ENCODE results near the gene WIZ.

The WIZ gene

GRCh38 chr19:15372891-15373301 lies 76.9 kb downstream of the WIZ start:
- ATAC-seq (ENCODE audit: insufficient read depth, low read depth) (no peak), DNase-seq (no peak)
- H4K20me1 ChIP-seq (ENCODE audit: insufficient read depth, low read length), result peaks cover 82% of the 10 kb centered on the region
- no peak overlapping the region for H2AFZ ChIP-seq (ENCODE audit: low read depth, low read length)
- peaks cover 76% of the 10 kb centered on the region for H3K36me3 ChIP-seq (ENCODE audit: insufficient read depth, low read length)
- no peak overlapping the region for H3K4me2 ChIP-seq (ENCODE audit: insufficient read depth, low read length)
- TF ChIP-seq CTCF (IDR thresholded peaks at IDR 0.05; ENCODE audit: borderline replicate concordance, extremely low read depth, low read length, poor library complexity, severe bottlenecking) (no peak), EZH2 (IDR thresholded peaks at IDR 0.05; ENCODE audit: borderline replicate concordance, low read depth, low read length, severe bottlenecking) (no peak)
- peaks cover 74% of the 10 kb centered on the region for H3K79me2 ChIP-seq (ENCODE audit: insufficient read depth, low read length)
- H3K9ac ChIP-seq (ENCODE audit: low read depth, low read length), result no peak overlapping the region
- H3K27me3 ChIP-seq (ENCODE audit: insufficient read depth, low read length, poor library complexity), result no peaks in the 10 kb centered on the region
- no peaks in the 10 kb centered on the region for H3K9me3 ChIP-seq (ENCODE audit: insufficient read depth, low read length, severe bottlenecking)
- no peak overlapping the region for H3K27ac ChIP-seq (ENCODE audit: low read length)
- peaks cover 23% of the 10 kb centered on the region for H3K4me1 ChIP-seq (ENCODE audit: insufficient read depth, low read length)
- H3K4me3 ChIP-seq (ENCODE audit: low read depth in 1 of 2, low read length in 2 of 2), result no peak overlapping the region

GRCh38 chr19:15372470-15372869 lies 77.3 kb downstream of the WIZ start:
- H3K4me1 ChIP-seq (ENCODE audit: insufficient read depth, low read length), result peaks cover 19% of the 10 kb centered on the region
- DNase-seq (no peak), ATAC-seq (ENCODE audit: insufficient read depth, low read depth) (no peak)
- H3K9me3 ChIP-seq (ENCODE audit: insufficient read depth, low read length, severe bottlenecking), result no peaks in the 10 kb centered on the region
- no peak overlapping the region for H3K27ac ChIP-seq (ENCODE audit: low read length)
- H3K36me3 ChIP-seq (ENCODE audit: insufficient read depth, low read length), result peaks cover 80% of the 10 kb centered on the region
- no peak for TF ChIP-seq CTCF (IDR thresholded peaks at IDR 0.05; ENCODE audit: borderline replicate concordance, extremely low read depth, low read length, poor library complexity, severe bottlenecking)
- TF ChIP-seq EZH2 (IDR thresholded peaks at IDR 0.05; ENCODE audit: borderline replicate concordance, low read depth, low read length, severe bottlenecking), result no peak
- no peaks in the 10 kb centered on the region for H3K27me3 ChIP-seq (ENCODE audit: insufficient read depth, low read length, poor library complexity)
- no peak overlapping the region for H2AFZ ChIP-seq (ENCODE audit: low read depth, low read length)
- no peak overlapping the region for H3K4me2 ChIP-seq (ENCODE audit: insufficient read depth, low read length)
- no peak overlapping the region for H3K9ac ChIP-seq (ENCODE audit: low read depth, low read length)
- H3K4me3 ChIP-seq (ENCODE audit: low read depth in 1 of 2, low read length in 2 of 2), result no peak overlapping the region
- peaks cover 80% of the 10 kb centered on the region for H4K20me1 ChIP-seq (ENCODE audit: insufficient read depth, low read length)
- peaks cover 70% of the 10 kb centered on the region for H3K79me2 ChIP-seq (ENCODE audit: insufficient read depth, low read length)

- DNase-seq (no peak), ATAC-seq (ENCODE audit: insufficient read depth, low read depth) (no peak)
- no peak overlapping the region for H3K4me3 ChIP-seq (ENCODE audit: low read depth in 1 of 2, low read length in 2 of 2)
- TF ChIP-seq CTCF (IDR thresholded peaks at IDR 0.05; ENCODE audit: borderline replicate concordance, extremely low read depth, low read length, poor library complexity, severe bottlenecking) (no peak), EZH2 (IDR thresholded peaks at IDR 0.05; ENCODE audit: borderline replicate concordance, low read depth, low read length, severe bottlenecking) (no peak)
- no peaks in the 10 kb centered on the region for H3K27me3 ChIP-seq (ENCODE audit: insufficient read depth, low read length, poor library complexity)
- H3K36me3 ChIP-seq (ENCODE audit: insufficient read depth, low read length), result peaks cover 86% of the 10 kb centered on the region
- H3K79me2 ChIP-seq (ENCODE audit: insufficient read depth, low read length), result peaks cover 64% of the 10 kb centered on the region
- H4K20me1 ChIP-seq (ENCODE audit: insufficient read depth, low read length), result peaks cover 74% of the 10 kb centered on the region
- H2AFZ ChIP-seq (ENCODE audit: low read depth, low read length), result no peak overlapping the region
- H3K9ac ChIP-seq (ENCODE audit: low read depth, low read length), result no peak overlapping the region
- H3K27ac ChIP-seq (ENCODE audit: low read length), result no peak overlapping the region
- H3K9me3 ChIP-seq (ENCODE audit: insufficient read depth, low read length, severe bottlenecking), result no peaks in the 10 kb centered on the region
- no peak overlapping the region for H3K4me2 ChIP-seq (ENCODE audit: insufficient read depth, low read length)
- H3K4me1 ChIP-seq (ENCODE audit: insufficient read depth, low read length), result peaks cover 13% of the 10 kb centered on the region
Measured at GRCh38 chr19:15371786-15372380, 77.9 kb downstream of the WIZ start.
